Natural killer cell (primary cell): ENCODE results near the gene PIWIL4. TPM values are rescaled to one million over a fixed set of nuclear protein-coding genes. Genes with fewer than 3 reads are reported as not detected.

Experiments used
- ATAC-seq, 3 donors: fragments of 150-1000 bp in 2 of 3; fragments of 200-7000 bp in 1 of 3; cut with Tn5 transposase; 1 replicate in 1 of 3; 2 replicates in 2 of 3; pipeline ENCODE4 v1.10.0; 2021; ENCODE audit warnings: mild to moderate bottlenecking in 2 of 3, moderate library complexity in 2 of 3
- DNase-seq, 2 donors: peaks; one replicate each; pipeline versions ENCODE4 v3.0.0 to v3.0.0-alpha.2; 2013 to 2021; ENCODE audit warnings: mixed read lengths in 1 of 2
- H3K27ac ChIP-seq: one replicate; pipeline ENCODE4 v1.5.1; 2013; ENCODE audit warnings: mild to moderate bottlenecking, low read length
- H3K27me3 ChIP-seq: one replicate; pipeline ENCODE4 v1.6.1; 2013; ENCODE audit warnings: low read length; ENCODE audit not compliant: control insufficient read depth, insufficient read depth
- H3K36me3 ChIP-seq: one replicate; pipeline ENCODE4 v1.6.1; 2013; ENCODE audit warnings: low read length; ENCODE audit not compliant: control insufficient read depth, insufficient read depth
- H3K4me1 ChIP-seq: one replicate; pipeline ENCODE4 v1.6.1; 2013; ENCODE audit warnings: low read length; ENCODE audit not compliant: control insufficient read depth, insufficient read depth
- H3K4me3 ChIP-seq: one replicate; pipeline ENCODE4 v1.5.1; 2013; ENCODE audit warnings: low read length
- H3K9me3 ChIP-seq: one replicate; pipeline ENCODE4 v1.6.1; 2013; ENCODE audit warnings: low read length; ENCODE audit not compliant: control insufficient read depth, insufficient read depth
- H3K27ac Mint-ChIP-seq, 2 donors: one replicate each; pipeline ENCODE4 v1.8.0; 2022; ENCODE audit warnings: mild to moderate bottlenecking in 2 of 2, mixed read lengths in 2 of 2, moderate library complexity in 1 of 2
- H3K27me3 Mint-ChIP-seq, 2 donors: one replicate each; pipeline ENCODE4 v1.8.0; 2022; ENCODE audit warnings: low read depth in 2 of 2, mixed read lengths in 2 of 2
- H3K36me3 Mint-ChIP-seq: one replicate; pipeline ENCODE4 v1.8.0; 2022; ENCODE audit warnings: mixed read lengths
- H3K4me1 Mint-ChIP-seq, 2 donors: one replicate each; pipeline ENCODE4 v1.8.0; 2022; ENCODE audit warnings: mixed read lengths in 2 of 2
- H3K4me3 Mint-ChIP-seq: one replicate; pipeline ENCODE4 v1.8.0; 2022; ENCODE audit warnings: mild to moderate bottlenecking, moderate library complexity, mixed read lengths
- H3K9me3 Mint-ChIP-seq, 2 donors: one replicate each; pipeline ENCODE4 v1.8.0; 2022; ENCODE audit warnings: mixed read lengths in 2 of 2
- CTCF ChIP-seq: fragments of 200-600 bp; IDR thresholded peaks from one replicate; pipeline ENCODE4 v1.8.0; 2022; ENCODE audit warnings: antibody characterized with exemption
- WGBS: methylation state at CpG from one replicate; pipeline ENCODE4 v1.1.7; 2013; ENCODE audit warnings: missing lambda C conversion rate; ENCODE audit not compliant: insufficient coverage; 5-methylcytosine and 5-hydroxymethylcytosine counted together
- intact Hi-C: fragments of 100-400 bp; cut with micrococcal nuclease; formaldehyde crosslinking; loops from one replicate; pipeline ENCODE4 v1.14.2; 2022
- total RNA-seq, 4 donors: library from RNA; stranded (reverse); fragments of 120-200 nt in 1 of 4; gene quantifications; one replicate each; pipeline versions ENCODE4 v1.2.3 to v1.2.4, GENCODE V29; 2013 to 2022

Gene PIWIL4
- total RNA-seq, 3 donors from 2014 or later (not counting 1 experiment from before 2014, with no cell fraction given) = 2.0 to 2.7 (median 2.2) TPM

- no peak overlapping the region for H3K27ac Mint-ChIP-seq
- no peaks in the 10 kb centered on the region for H3K36me3 Mint-ChIP-seq
- no peaks in the 10 kb centered on the region for H3K9me3 Mint-ChIP-seq
- no peaks in the 10 kb centered on the region for H3K27me3 ChIP-seq
- peaks cover 15 to 16% of the 10 kb centered on the region in 2 donors for H3K27me3 Mint-ChIP-seq
- WGBS = 64% methylated on average over 3 of the region's 3 CpGs
- H3K27ac ChIP-seq = no peak overlapping the region
- H3K4me1 ChIP-seq = no peaks in the 10 kb centered on the region
- intact Hi-C loops = no loop called here
- ATAC-seq = no peak
- no peaks in the 10 kb centered on the region for H3K36me3 ChIP-seq
- no peaks in the 10 kb centered on the region for H3K4me1 Mint-ChIP-seq
- TF ChIP-seq CTCF = no peak
- DNase-seq = no peak
- no peak overlapping the region for H3K4me3 ChIP-seq
- H3K4me3 Mint-ChIP-seq = no peak overlapping the region
- no peaks in the 10 kb centered on the region for H3K9me3 ChIP-seq
These were observed 91.7 kb downstream of the PIWIL4 start for GRCh38 chr11:94658888-94659287.

GRCh38 chr11:94661444-94661843, 94.3 kb downstream of the PIWIL4 start:
- Histone ChIP-seq H3K36me3 (no peaks in the 10 kb centered on the region), H3K4me3 (no peak overlapping the region), H3K27ac (no peak overlapping the region), H3K27me3 (no peaks in the 10 kb centered on the region), H3K4me1 (no peaks in the 10 kb centered on the region), H3K9me3 (no peaks in the 10 kb centered on the region)
- no peaks in the 10 kb centered on the region for H3K9me3 Mint-ChIP-seq
- 0% methylated on average over 1 of the region's 1 CpG for whole genome bisulfite sequencing
- ATAC-seq (no peak), DNase-seq (peak in 1 of 2 donors; percentile 4)
- H3K4me3 Mint-ChIP-seq = no peak overlapping the region
- intact Hi-C loops = no loop called here
- H3K36me3 Mint-ChIP-seq = no peaks in the 10 kb centered on the region
- no peak overlapping the region for H3K27ac Mint-ChIP-seq
- TF ChIP-seq CTCF = no peak
- peaks cover 15 to 16% of the 10 kb centered on the region in 2 donors for H3K27me3 Mint-ChIP-seq
- no peaks in the 10 kb centered on the region for H3K4me1 Mint-ChIP-seq

GRCh38 chr11:94662065-94662779, 95.1 kb downstream of the PIWIL4 start:
- no peaks in the 10 kb centered on the region for H3K9me3 Mint-ChIP-seq
- intact Hi-C loops = no loop called here
- DNase-seq (no peak), ATAC-seq (no peak)
- no peaks in the 10 kb centered on the region for H3K27me3 ChIP-seq
- 80% methylated on average over 2 of the region's 4 CpGs for WGBS
- peaks cover 13 to 16% of the 10 kb centered on the region in 2 donors for H3K27me3 Mint-ChIP-seq
- TF ChIP-seq CTCF = no peak
- no peaks in the 10 kb centered on the region for H3K36me3 ChIP-seq
- H3K4me3 ChIP-seq = no peak overlapping the region
- H3K4me3 Mint-ChIP-seq = no peak overlapping the region
- no peak overlapping the region for H3K27ac Mint-ChIP-seq
- no peaks in the 10 kb centered on the region for H3K4me1 Mint-ChIP-seq
- H3K4me1 ChIP-seq = no peaks in the 10 kb centered on the region
- H3K27ac ChIP-seq = no peak overlapping the region
- H3K36me3 Mint-ChIP-seq = no peaks in the 10 kb centered on the region
- no peaks in the 10 kb centered on the region for H3K9me3 ChIP-seq

GRCh38 chr11:94662846-94663390, 95.8 kb downstream of the PIWIL4 start:
- H3K4me1 Mint-ChIP-seq = no peaks in the 10 kb centered on the region
- H3K9me3 Mint-ChIP-seq = no peaks in the 10 kb centered on the region
- intact Hi-C loops = no loop called here
- Histone ChIP-seq H3K36me3 (no peaks in the 10 kb centered on the region), H3K9me3 (no peaks in the 10 kb centered on the region), H3K4me1 (no peaks in the 10 kb centered on the region), H3K4me3 (no peak overlapping the region), H3K27ac (no peak overlapping the region), H3K27me3 (no peaks in the 10 kb centered on the region)
- no peak overlapping the region for H3K4me3 Mint-ChIP-seq
- TF ChIP-seq CTCF = no peak
- H3K27ac Mint-ChIP-seq = no peak overlapping the region
- H3K27me3 Mint-ChIP-seq = peaks cover 9 to 18% of the 10 kb centered on the region in 2 donors
- no peaks in the 10 kb centered on the region for H3K36me3 Mint-ChIP-seq
- WGBS = 83% methylated on average over 2 of the region's 2 CpGs
- ATAC-seq = no peak
- no peak for DNase-seq
